Endometrial microvascular endothelial cells (primary cell): Measurements from ENCODE around the gene VWA8. TPM values are rescaled to one million over a fixed set of nuclear protein-coding genes. Genes with fewer than 3 reads are reported as not detected.

ENCODE experiments used
- in situ Hi-C: cut with HindIII; loops from 2 replicates; pipeline ENCODE4 v1.10.0; 2017; ENCODE audit warnings: low sequenced_read_pairs, low pct_unique_long_range_greater_than_20kb; ENCODE audit errors: inconsistent ontology term
- total RNA-seq: library from RNA; depleted of rRNA; stranded (reverse); fragments of >200 nt; gene quantifications from one replicate; pipeline ENCODE4 v1.2.3, GENCODE V29; 2015; ENCODE audit errors: inconsistent ontology term

The VWA8 gene
- total RNA-seq, 1 donor from 2014 or later: 10.1 TPM

GRCh38 chr13:41716236-41716635, 244.7 kb downstream of the VWA8 start:
- in situ Hi-C loops: no loop called here

- in situ Hi-C loops: no loop called here
Observed at GRCh38 chr13:41713405-41713804, 247.5 kb downstream of the VWA8 start.

- in situ Hi-C loops: no loop called here
Observed at GRCh38 chr13:41710771-41711170, 250.1 kb downstream of the VWA8 start.

GRCh38 chr13:41709511-41709910, 251.4 kb downstream of the VWA8 start:
- in situ Hi-C loops: no loop called here

- in situ Hi-C loops: no loop called here
Observed at GRCh38 chr13:41708713-41709112, 252.2 kb downstream of the VWA8 start.

- in situ Hi-C loops: no loop called here
Observed at GRCh38 chr13:41707194-41707821, 253.6 kb downstream of the VWA8 start.

GRCh38 chr13:41706152-41706551, 254.8 kb downstream of the VWA8 start:
- in situ Hi-C loops: no loop called here

- in situ Hi-C loops: no loop called here
Observed at GRCh38 chr13:41702540-41702939, 258.4 kb downstream of the VWA8 start.

- in situ Hi-C loops: no loop called here
Observed at GRCh38 chr13:41701676-41702075, 259.2 kb downstream of the VWA8 start.

- in situ Hi-C loops: no loop called here
Observed at GRCh38 chr13:41700790-41701310, 260.1 kb downstream of the VWA8 start.

GRCh38 chr13:41699759-41700158, 261.1 kb downstream of the VWA8 start:
- in situ Hi-C loops: no loop called here

- in situ Hi-C loops: no loop called here
Observed at GRCh38 chr13:41697578-41697977, 263.3 kb downstream of the VWA8 start.

- in situ Hi-C loops: no loop called here
Observed at GRCh38 chr13:41696163-41697003, 264.5 kb downstream of the VWA8 start.

GRCh38 chr13:41694545-41695301, 266.2 kb downstream of the VWA8 start:
- in situ Hi-C loops: no loop called here

GRCh38 chr13:41693434-41693833, 267.5 kb downstream of the VWA8 start:
- in situ Hi-C loops: no loop called here

GRCh38 chr13:41691274-41691673, 269.6 kb downstream of the VWA8 start:
- in situ Hi-C loops: no loop called here

GRCh38 chr13:41682766-41683165, 278.1 kb downstream of the VWA8 start:
- in situ Hi-C loops: no loop called here

- in situ Hi-C loops: no loop called here
Observed at GRCh38 chr13:41682001-41682400, 278.9 kb downstream of the VWA8 start.

GRCh38 chr13:41681587-41681986, 279.3 kb downstream of the VWA8 start:
- in situ Hi-C loops: no loop called here
